ENCODE measurements around the gene CCDC90B. TPM values are rescaled to one million over a fixed set of nuclear protein-coding genes. Genes with fewer than 3 reads are reported as not detected.

CCDC90B gene
- total and polyA plus RNA-seq, 3 experiments from 2014 or later = 36.7 to 58.9 (median 40.6) TPM

- no peak for DNase-seq
- Mint-ChIP-seq H3K9me3 (no peaks in the 10 kb centered on the region), H3K27me3 (peaks cover 0 to 6% of the 10 kb centered on the region in 2 donors), H3K36me3 (no peaks in the 10 kb centered on the region), H3K27ac (no peak overlapping the region), H3K4me3 (no peak overlapping the region), H3K4me1 (no peaks in the 10 kb centered on the region)
- no peaks in the 10 kb centered on the region for H3K36me3 ChIP-seq (ENCODE audit: insufficient read depth, low read length)
- H3K4me3 ChIP-seq (ENCODE audit: low read length) = no peak overlapping the region
- ChIA-PET CTCF (no interaction called here), POLR2A (no interaction called here)
- no peaks in the 10 kb centered on the region for H3K27me3 ChIP-seq (ENCODE audit: insufficient read depth, low read length, poor library complexity, severe bottlenecking)
- H3K27ac ChIP-seq (ENCODE audit: low read depth, low read length) = no peak overlapping the region
- H3K4me1 ChIP-seq (ENCODE audit: insufficient read depth, low read length) = no peaks in the 10 kb centered on the region
- no peaks in the 10 kb centered on the region for H3K9me3 ChIP-seq (ENCODE audit: low read length)
Measured at GRCh38 chr11:83220260-83220659, 65.9 kb downstream of the CCDC90B start.

GRCh38 chr11:83219095-83219494 lies 67.1 kb downstream of the CCDC90B start:
- Histone ChIP-seq H3K4me3 (ENCODE audit: low read length) (no peak overlapping the region), H3K4me1 (ENCODE audit: insufficient read depth, low read length) (no peaks in the 10 kb centered on the region), H3K27ac (ENCODE audit: low read depth, low read length) (no peak overlapping the region), H3K36me3 (ENCODE audit: insufficient read depth, low read length) (no peaks in the 10 kb centered on the region), H3K27me3 (ENCODE audit: insufficient read depth, low read length, poor library complexity, severe bottlenecking) (no peaks in the 10 kb centered on the region), H3K9me3 (ENCODE audit: low read length) (no peaks in the 10 kb centered on the region)
- ChIA-PET CTCF (no interaction called here), POLR2A (no interaction called here)
- no peaks in the 10 kb centered on the region for H3K4me1 Mint-ChIP-seq
- H3K9me3 Mint-ChIP-seq = no peaks in the 10 kb centered on the region
- H3K27ac Mint-ChIP-seq = no peak overlapping the region
- H3K27me3 Mint-ChIP-seq = peaks cover 0 to 6% of the 10 kb centered on the region in 2 donors
- H3K36me3 Mint-ChIP-seq = peaks cover 3 to 6% (median 6%) of the 10 kb centered on the region in 3 donors
- DNase-seq = no peak
- no peak overlapping the region for H3K4me3 Mint-ChIP-seq

Other genes starting within 250 kb of the CCDC90B start
- 10 to 100 TPM; 15.7 to 17.1 TPM for gene RAB30, start 214.5 kb downstream of the CCDC90B start, total RNA-seq
- gene RAB30, start 214.5 kb downstream of the CCDC90B start, polyA plus RNA-seq = 5.1 TPM
- gene PCF11, start 129.2 kb downstream of the CCDC90B start, total RNA-seq = 10 to 100 TPM; 58.8 to 63.7 TPM
- gene PCF11, start 129.2 kb downstream of the CCDC90B start, polyA plus RNA-seq = 34.2 TPM
- gene ANKRD42, start 92.7 kb downstream of the CCDC90B start, total RNA-seq = 10 to 100 TPM in 1 of 2 experiments, 1 to 10 TPM in 1; 9.7 to 10.3 TPM
- 6.0 TPM for gene ANKRD42, start 92.7 kb downstream of the CCDC90B start, polyA plus RNA-seq